Left ventricle myocardium inferior (tissue), 1 donor: ENCODE results near the gene RBFOX1. TPM values are rescaled to one million over a fixed set of nuclear protein-coding genes. Genes with fewer than 3 reads are reported as not detected.

Experiments
- DNase-seq: peaks from one replicate; pipeline ENCODE4 v3.0.0-alpha.2; 2020
- H3K27ac ChIP-seq: fragments of 200-600 bp; replicated peaks from 2 replicates; pipeline ENCODE4 v1.8.0; 2021
- H3K27me3 ChIP-seq: fragments of 200-600 bp; 2 replicates; pipeline ENCODE4 v1.8.0; 2021; ENCODE audit warnings: low read depth
- H3K36me3 ChIP-seq: fragments of 200-600 bp; 2 replicates; pipeline ENCODE4 v1.8.0; 2021
- H3K4me1 ChIP-seq: fragments of 200-600 bp; 2 replicates; pipeline ENCODE4 v1.8.0; 2021
- H3K4me3 ChIP-seq: fragments of 200-600 bp; 2 replicates; pipeline ENCODE4 v1.8.0; 2021; ENCODE audit warnings: mild to moderate bottlenecking, moderate library complexity
- H3K9me3 ChIP-seq: fragments of 200-600 bp; replicated peaks from 2 replicates; pipeline ENCODE4 v1.8.0; 2021
- CTCF ChIP-seq: fragments of 200-600 bp; IDR thresholded peaks from 2 replicates; pipeline ENCODE4 v1.8.0; 2021; ENCODE audit warnings: antibody characterized with exemption, mild to moderate bottlenecking, borderline replicate concordance
- intact Hi-C: fragments of 100-400 bp; cut with micrococcal nuclease; formaldehyde crosslinking; loops from one replicate; pipeline ENCODE4 v1.11.0; 2022
- total RNA-seq: library from RNA; stranded (reverse); fragmentation: NEBNext Ultra II Directional; extraction: Animal tissue kit (Norgen Biotek cat#: 25700); gene quantifications from one replicate; pipeline ENCODE4 v1.2.1, GENCODE V29; 2021
- donor health status: DM: no; HTN: yes; CAD: no; lungs with severe emphysema.

RBFOX1 gene
- total RNA-seq, 1 donor from 2014 or later = 71.8 TPM

GRCh38 chr16:7362231-7362630, 29.6 kb downstream of the RBFOX1 start:
- intact Hi-C loops = no loop called here
- Histone ChIP-seq H3K4me3 (no peak overlapping the region), H3K36me3 (no peaks in the 10 kb centered on the region), H3K27me3 (no peaks in the 10 kb centered on the region), H3K27ac (peak overlapping the region; percentile 78), H3K4me1 (peaks cover 73% of the 10 kb centered on the region), H3K9me3 (no peaks in the 10 kb centered on the region)
- DNase-seq = no peak
- TF ChIP-seq CTCF = no peak

- DNase-seq = peak; percentile 52
- Histone ChIP-seq H3K9me3 (no peaks in the 10 kb centered on the region), H3K27ac (peak overlapping the region; percentile 78), H3K4me3 (peak overlapping the region; percentile 39), H3K27me3 (no peaks in the 10 kb centered on the region), H3K4me1 (peaks cover 64% of the 10 kb centered on the region), H3K36me3 (no peaks in the 10 kb centered on the region)
- TF ChIP-seq CTCF = no peak
- intact Hi-C loops = no loop called here
These were observed 31.1 kb downstream of the RBFOX1 start for GRCh38 chr16:7363422-7364417.

- peaks cover 73% of the 10 kb centered on the region for H3K4me1 ChIP-seq
- H3K27me3 ChIP-seq = no peaks in the 10 kb centered on the region
- TF ChIP-seq CTCF = peak; percentile 9
- no peaks in the 10 kb centered on the region for H3K36me3 ChIP-seq
- H3K27ac ChIP-seq = peak overlapping the region; percentile 78
- no peak for DNase-seq
- intact Hi-C loops = no loop called here
- no peaks in the 10 kb centered on the region for H3K9me3 ChIP-seq
- no peak overlapping the region for H3K4me3 ChIP-seq
These were observed 33.4 kb downstream of the RBFOX1 start for GRCh38 chr16:7366041-7366440.

GRCh38 chr16:7366993-7367880, 34.6 kb downstream of the RBFOX1 start:
- intact Hi-C loops = no loop called here
- Histone ChIP-seq H3K27ac (peak overlapping the region; percentile 78), H3K4me3 (no peak overlapping the region), H3K9me3 (no peaks in the 10 kb centered on the region), H3K27me3 (no peaks in the 10 kb centered on the region), H3K4me1 (peaks cover 79% of the 10 kb centered on the region), H3K36me3 (no peaks in the 10 kb centered on the region)
- TF ChIP-seq CTCF = no peak
- no peak for DNase-seq

- TF ChIP-seq CTCF = no peak
- Histone ChIP-seq H3K4me3 (no peak overlapping the region), H3K9me3 (no peaks in the 10 kb centered on the region), H3K27me3 (no peaks in the 10 kb centered on the region), H3K4me1 (peaks cover 78% of the 10 kb centered on the region), H3K36me3 (no peaks in the 10 kb centered on the region), H3K27ac (no peak overlapping the region)
- intact Hi-C loops = no loop called here
- DNase-seq = no peak
These were observed 36.6 kb downstream of the RBFOX1 start for GRCh38 chr16:7369204-7369603.
